Chondrocyte (in vitro differentiated cells): ENCODE results near the gene GAK. TPM values are rescaled to one million over a fixed set of nuclear protein-coding genes. Genes with fewer than 3 reads are reported as not detected.
A peak's percentile ranks its signal among the peaks of the same experiment; 100 is the strongest.
"Not testable (repeated sequence)": the region's sequence is repeated elsewhere in the genome, so short reads cannot be mapped to it uniquely, and the experiment has no call there.

Source experiments
- DNase-seq: peaks from one replicate; pipeline ENCODE4 v3.0.0; 2021; ENCODE audit warnings: mixed read lengths, low spot score
- H3K27ac Mint-ChIP-seq: one replicate; pipeline ENCODE4 v1.8.0; 2021; ENCODE audit warnings: mild to moderate bottlenecking, moderate library complexity, mixed read lengths; ENCODE audit not compliant: unreplicated experiment
- H3K27me3 Mint-ChIP-seq: 2 replicates; pipeline ENCODE4 v1.8.0; 2021; ENCODE audit warnings: low read depth, mixed read lengths
- H3K36me3 Mint-ChIP-seq: 2 replicates; pipeline ENCODE4 v1.8.0; 2021; ENCODE audit warnings: low read depth, mixed read lengths
- H3K4me1 Mint-ChIP-seq: 2 replicates; pipeline ENCODE4 v1.8.0; 2021; ENCODE audit warnings: low read depth, mild to moderate bottlenecking, mixed read lengths
- H3K4me3 Mint-ChIP-seq: one replicate; pipeline ENCODE4 v1.8.0; 2021; ENCODE audit warnings: mild to moderate bottlenecking, moderate library complexity, mixed read lengths; ENCODE audit not compliant: unreplicated experiment
- H3K9me3 Mint-ChIP-seq: 2 replicates; pipeline ENCODE4 v1.8.0; 2021; ENCODE audit warnings: low read depth, mixed read lengths
- CTCF ChIP-seq: fragments of 200-600 bp; sonication (generic); IDR thresholded peaks from 2 replicates; pipeline ENCODE4 v1.5.0; 2021; ENCODE audit warnings: antibody characterized with exemption, mild to moderate bottlenecking, moderate library complexity
- total RNA-seq: library from RNA; stranded (reverse); gene quantifications from 3 replicates; pipeline ENCODE4 v1.2.1, GENCODE V29; 2021

The GAK gene
- total RNA-seq, 1 donor from 2014 or later, result 61.4 TPM

- Mint-ChIP-seq H3K27ac (peak overlapping the region; percentile 92), H3K4me1 (peaks cover 36% of the 10 kb centered on the region), H3K27me3 (no peaks in the 10 kb centered on the region), H3K36me3 (no peaks in the 10 kb centered on the region), H3K9me3 (no peaks in the 10 kb centered on the region), H3K4me3 (peak overlapping the region; percentile 86)
- no peak for DNase-seq
- TF ChIP-seq CTCF, result no peak
Measured at GRCh38 chr4:930028-930551, 2.0 kb downstream of the GAK start.

- H3K36me3 Mint-ChIP-seq, result no peaks in the 10 kb centered on the region
- H3K27me3 Mint-ChIP-seq, result no peaks in the 10 kb centered on the region
- peaks cover 43% of the 10 kb centered on the region for H3K4me1 Mint-ChIP-seq
- H3K27ac Mint-ChIP-seq, result no peak overlapping the region
- no peak overlapping the region for H3K4me3 Mint-ChIP-seq
- TF ChIP-seq CTCF, result no peak
- DNase-seq, result peak; percentile 73
- no peaks in the 10 kb centered on the region for H3K9me3 Mint-ChIP-seq
Measured at GRCh38 chr4:929096-929765, 2.9 kb downstream of the GAK start.

- H3K4me3 Mint-ChIP-seq, H3K36me3 Mint-ChIP-seq, DNase-seq, H3K27ac Mint-ChIP-seq, H3K9me3 Mint-ChIP-seq, H3K27me3 Mint-ChIP-seq: not testable (repeated sequence)
- H3K4me1 Mint-ChIP-seq, result peaks cover 42% of the 10 kb centered on the region
Measured at GRCh38 chr4:927566-927965, 4.5 kb downstream of the GAK start.

- Mint-ChIP-seq H3K27ac (peak overlapping the region; percentile 37), H3K4me1 (peaks cover 40% of the 10 kb centered on the region), H3K27me3 (no peaks in the 10 kb centered on the region), H3K9me3 (no peaks in the 10 kb centered on the region), H3K4me3 (no peak overlapping the region), H3K36me3 (no peaks in the 10 kb centered on the region)
- no peak for DNase-seq
- TF ChIP-seq CTCF, result peak; percentile 61
Measured at GRCh38 chr4:926538-926937, 5.6 kb downstream of the GAK start.

- no peak for TF ChIP-seq CTCF
- H3K36me3 Mint-ChIP-seq, result no peaks in the 10 kb centered on the region
- peaks cover 38% of the 10 kb centered on the region for H3K4me1 Mint-ChIP-seq
- peak overlapping the region; percentile 49 for H3K27ac Mint-ChIP-seq
- H3K4me3 Mint-ChIP-seq, result no peak overlapping the region
- H3K27me3 Mint-ChIP-seq, result no peaks in the 10 kb centered on the region
- H3K9me3 Mint-ChIP-seq, result no peaks in the 10 kb centered on the region
- no peak for DNase-seq
Measured at GRCh38 chr4:925771-926500, 6.2 kb downstream of the GAK start.
